Hematopoietic multipotent progenitor cell (in vitro differentiated cells): ENCODE measurements around the gene SMCP. TPM values are rescaled to one million over a fixed set of nuclear protein-coding genes. Genes with fewer than 3 reads are reported as not detected.

Source experiments
- total RNA-seq: library from RNA; depleted of rRNA; stranded (reverse); fragments of >200 nt; gene quantifications from one replicate; pipeline ENCODE4 v1.2.3, GENCODE V29; 2012

SMCP gene
- total RNA-seq, 1 donor: not detected

Other genes starting within 250 kb of the SMCP start
- gene LCE2D, start 214.9 kb upstream of the SMCP start, total RNA-seq: not detected
- not detected for gene LCE2C, start 203.0 kb upstream of the SMCP start, total RNA-seq
- not detected for gene LCE2B, start 192.2 kb upstream of the SMCP start, total RNA-seq
- gene LCE2A, start 180.0 kb upstream of the SMCP start, total RNA-seq: not detected
- gene LCE4A, start 170.2 kb upstream of the SMCP start, total RNA-seq: not detected
- gene KPRP, start 120.3 kb upstream of the SMCP start, total RNA-seq: not detected
- not detected for gene LCE1F, start 103.2 kb upstream of the SMCP start, total RNA-seq
- not detected for gene LCE1E, start 92.1 kb upstream of the SMCP start, total RNA-seq
- gene LCE1D, start 81.6 kb upstream of the SMCP start, total RNA-seq: not detected
- gene LCE1C, start 71.7 kb upstream of the SMCP start, total RNA-seq: not detected
- not detected for gene LCE1B, start 66.4 kb upstream of the SMCP start, total RNA-seq
- not detected for gene LCE1A, start 50.8 kb upstream of the SMCP start, total RNA-seq
- gene LCE6A, start 35.5 kb upstream of the SMCP start, total RNA-seq: not detected
- gene LCE7A, start 18.3 kb upstream of the SMCP start, total RNA-seq: not detected
- not detected for gene IVL, start 30.2 kb downstream of the SMCP start, total RNA-seq
- gene SPRR5, start 68.9 kb downstream of the SMCP start, total RNA-seq: not detected
- gene SPRR4, start 92.3 kb downstream of the SMCP start, total RNA-seq: not detected
- gene SPRR1A, start 105.8 kb downstream of the SMCP start, total RNA-seq: not detected
- not detected for gene SPRR3, start 123.4 kb downstream of the SMCP start, total RNA-seq
- gene SPRR1B, start 152.9 kb downstream of the SMCP start, total RNA-seq: not detected
- gene SPRR2D, start 162.8 kb downstream of the SMCP start, total RNA-seq: not detected
- not detected for gene SPRR2A, start 179.2 kb downstream of the SMCP start, total RNA-seq
- gene SPRR2B, start 193.3 kb downstream of the SMCP start, total RNA-seq: not detected
- gene SPRR2E, start 216.2 kb downstream of the SMCP start, total RNA-seq: not detected
- not detected for gene SPRR2F, start 235.2 kb downstream of the SMCP start, total RNA-seq